GM12875 (cell line): Measurements from ENCODE around the gene SLC25A36.
"Not testable (repeated sequence)": the region's sequence is repeated elsewhere in the genome, so short reads cannot be mapped to it uniquely, and the experiment has no call there.

ENCODE experiments used
- H3K4me3 ChIP-seq: one replicate; pipeline ENCODE4 v1.5.1; 2011; ENCODE audit warnings: low read depth, low read length, control low read depth
- CTCF ChIP-seq: IDR thresholded peaks from 2 replicates; pipeline ENCODE4 v1.5.1; 2011; ENCODE audit warnings: low read depth, mild to moderate bottlenecking, control low read depth, inconsistent platforms, low read length, moderate library complexity, borderline replicate concordance; ENCODE audit not compliant: insufficient read depth

The SLC25A36 gene

GRCh38 chr3:140953028-140953960 lies 11.7 kb downstream of the SLC25A36 start:
- TF ChIP-seq CTCF, result no peak
- no peak overlapping the region for H3K4me3 ChIP-seq

GRCh38 chr3:140954576-140954975 lies 12.9 kb downstream of the SLC25A36 start:
- no peak overlapping the region for H3K4me3 ChIP-seq
- no peak for TF ChIP-seq CTCF

- H3K4me3 ChIP-seq, result no peak overlapping the region
- no peak for TF ChIP-seq CTCF
Measured at GRCh38 chr3:140955645-140956044, 14.0 kb downstream of the SLC25A36 start.

- H3K4me3 ChIP-seq, result no peak overlapping the region
- no peak for TF ChIP-seq CTCF
Measured at GRCh38 chr3:140956058-140956835, 14.6 kb downstream of the SLC25A36 start.

- TF ChIP-seq CTCF, result no peak
- H3K4me3 ChIP-seq, result no peak overlapping the region
Measured at GRCh38 chr3:140972833-140973232, 31.2 kb downstream of the SLC25A36 start.

GRCh38 chr3:140974900-140975299 lies 33.3 kb downstream of the SLC25A36 start:
- no peak for TF ChIP-seq CTCF
- H3K4me3 ChIP-seq, result no peak overlapping the region

- H3K4me3 ChIP-seq, result no peak overlapping the region
- TF ChIP-seq CTCF, result no peak
Measured at GRCh38 chr3:140980663-140981062, 39.0 kb downstream of the SLC25A36 start.

GRCh38 chr3:140987792-140988191 lies 46.2 kb downstream of the SLC25A36 start:
- H3K4me3 ChIP-seq, result not testable (repeated sequence)
